Suprapubic skin (tissue), 4 donors: ENCODE data around the gene KLHL8. TPM values are rescaled to one million over a fixed set of nuclear protein-coding genes. Genes with fewer than 3 reads are reported as not detected.

Experiments
- DNase-seq, 2 donors: peaks; one replicate each; pipeline ENCODE4 v3.0.0-alpha.2; 2019; ENCODE audit warnings: low spot score in 2 of 2
- H3K27ac ChIP-seq: fragments of 200-600 bp; sonication (generic); one replicate; pipeline ENCODE4 v1.5.1; 2019
- H3K27me3 ChIP-seq: fragments of 200-600 bp; sonication (generic); one replicate; pipeline ENCODE4 v1.5.1; 2019
- H3K36me3 ChIP-seq: fragments of 200-600 bp; sonication (generic); one replicate; pipeline ENCODE4 v1.5.1; 2019
- H3K4me1 ChIP-seq: fragments of 200-600 bp; sonication (generic); one replicate; pipeline ENCODE4 v1.5.1; 2019
- H3K4me3 ChIP-seq: fragments of 200-600 bp; sonication (generic); one replicate; pipeline ENCODE4 v1.5.1; 2019; ENCODE audit warnings: mild to moderate bottlenecking
- H3K9me3 ChIP-seq: fragments of 200-600 bp; sonication (generic); one replicate; pipeline ENCODE4 v1.5.1; 2019
- CTCF ChIP-seq, 2 donors: fragments of 200-600 bp in 1 of 2; fragments of 450-650 bp in 1 of 2; sonication (generic) in 1 of 2; IDR thresholded peaks; one replicate each; pipeline ENCODE4 v1.5.1; 2016 to 2019; ENCODE audit warnings: antibody characterized with exemption in 2 of 2, mild to moderate bottlenecking in 1 of 2, moderate library complexity in 1 of 2
- EP300 ChIP-seq: sonication (generic); formaldehyde crosslinking; IDR thresholded peaks from one replicate; pipeline ENCODE4 v1.6.1; 2017; ENCODE audit warnings: antibody characterized with exemption
- POLR2A ChIP-seq, 2 donors: fragments of 450-650 bp; IDR thresholded peaks; one replicate each; pipeline ENCODE4 v1.6.1; 2017; ENCODE audit warnings: antibody characterized with exemption in 2 of 2, mild to moderate bottlenecking in 2 of 2, moderate library complexity in 2 of 2
- POLR2AphosphoS5 ChIP-seq, 3 donors: sonication (generic); formaldehyde crosslinking; IDR thresholded peaks; one replicate each; pipeline ENCODE4 v1.6.1; 2017; ENCODE audit warnings: antibody characterized with exemption in 3 of 3
- WGBS: methylation state at CpG from one replicate; pipeline ENCODE4 v1.1.5; 2018; 5-methylcytosine and 5-hydroxymethylcytosine counted together
- total RNA-seq, 4 donors: library from RNA; depleted of rRNA; stranded (reverse); fragments of >200 nt; gene quantifications; one replicate each; pipeline ENCODE4 v1.1.0, GENCODE V29; 2016

KLHL8 gene
- total RNA-seq, 4 donors from 2014 or later, result 6.1 to 10.1 (median 7.2) TPM

- WGBS, result 84% methylated on average over 6 of the region's 6 CpGs
- H3K27ac ChIP-seq, result no peak overlapping the region
- H3K4me1 ChIP-seq, result no peaks in the 10 kb centered on the region
- TF ChIP-seq POLR2AphosphoS5 (IDR thresholded peaks at IDR 0.05) (no peak), EP300 (no peak), CTCF (IDR thresholded peaks at IDR 0.05) (no peak), POLR2A (IDR thresholded peaks at IDR 0.05) (no peak)
- H3K4me3 ChIP-seq, result no peak overlapping the region
- H3K27me3 ChIP-seq, result no peaks in the 10 kb centered on the region
- H3K36me3 ChIP-seq, result no peaks in the 10 kb centered on the region
- no peak for DNase-seq
- H3K9me3 ChIP-seq, result no peaks in the 10 kb centered on the region
Observed at GRCh38 chr4:87230806-87231205, 10.4 kb upstream of the KLHL8 start.

- Histone ChIP-seq H3K36me3 (no peaks in the 10 kb centered on the region), H3K27me3 (no peaks in the 10 kb centered on the region), H3K4me3 (no peak overlapping the region), H3K4me1 (no peaks in the 10 kb centered on the region), H3K27ac (no peak overlapping the region), H3K9me3 (no peaks in the 10 kb centered on the region)
- 81% methylated on average over 3 of the region's 3 CpGs for WGBS
- TF ChIP-seq POLR2AphosphoS5 (IDR thresholded peaks at IDR 0.05), result no peak
- TF ChIP-seq POLR2A (IDR thresholded peaks at IDR 0.05), result no peak
- no peak for TF ChIP-seq CTCF (IDR thresholded peaks at IDR 0.05)
- no peak for TF ChIP-seq EP300
- DNase-seq, result no peak
Observed at GRCh38 chr4:87229979-87230378, 9.6 kb upstream of the KLHL8 start.

- H3K4me3 ChIP-seq, result no peak overlapping the region
- WGBS, result 87% methylated on average over 2 of the region's 2 CpGs
- H3K4me1 ChIP-seq, result no peaks in the 10 kb centered on the region
- H3K27me3 ChIP-seq, result no peaks in the 10 kb centered on the region
- H3K27ac ChIP-seq, result no peak overlapping the region
- no peaks in the 10 kb centered on the region for H3K36me3 ChIP-seq
- no peak for DNase-seq
- H3K9me3 ChIP-seq, result no peaks in the 10 kb centered on the region
- no peak for TF ChIP-seq CTCF (IDR thresholded peaks at IDR 0.05)
- TF ChIP-seq EP300, result no peak
- no peak for TF ChIP-seq POLR2A (IDR thresholded peaks at IDR 0.05)
- TF ChIP-seq POLR2AphosphoS5 (IDR thresholded peaks at IDR 0.05), result no peak
Observed at GRCh38 chr4:87228262-87228860, 7.9 kb upstream of the KLHL8 start.

- no peaks in the 10 kb centered on the region for H3K36me3 ChIP-seq
- H3K4me1 ChIP-seq, result no peaks in the 10 kb centered on the region
- no peak overlapping the region for H3K4me3 ChIP-seq
- TF ChIP-seq EP300, result no peak
- no peaks in the 10 kb centered on the region for H3K27me3 ChIP-seq
- no peaks in the 10 kb centered on the region for H3K9me3 ChIP-seq
- DNase-seq, result no peak
- no peak overlapping the region for H3K27ac ChIP-seq
- 87% methylated on average over 1 of the region's 1 CpG for WGBS
Observed at GRCh38 chr4:87227751-87228151, 7.3 kb upstream of the KLHL8 start.

GRCh38 chr4:87225936-87226335 is 5.5 kb upstream of the KLHL8 start:
- no peak overlapping the region for H3K4me3 ChIP-seq
- no peaks in the 10 kb centered on the region for H3K9me3 ChIP-seq
- H3K36me3 ChIP-seq, result no peaks in the 10 kb centered on the region
- H3K27me3 ChIP-seq, result no peaks in the 10 kb centered on the region
- TF ChIP-seq POLR2A (IDR thresholded peaks at IDR 0.05) (no peak), POLR2AphosphoS5 (IDR thresholded peaks at IDR 0.05) (no peak), CTCF (IDR thresholded peaks at IDR 0.05) (no peak), EP300 (no peak)
- H3K27ac ChIP-seq, result no peak overlapping the region
- no peaks in the 10 kb centered on the region for H3K4me1 ChIP-seq
- WGBS, result 83% methylated on average over 5 of the region's 5 CpGs
- no peak for DNase-seq
